Hepatocyte (in vitro differentiated cells): Measurements from ENCODE around the gene FAM53B. TPM values are rescaled to one million over a fixed set of nuclear protein-coding genes. Genes with fewer than 3 reads are reported as not detected.

Experiments used
- DNase-seq: peaks from one replicate; pipeline ENCODE4 v3.0.0-alpha.2; 2016; ENCODE audit warnings: low spot score
- H2AFZ ChIP-seq: fragments of 200-600 bp; sonication (generic); 2 replicates; pipeline ENCODE4 v1.6.0; 2016; ENCODE audit warnings: antibody characterized with exemption, mild to moderate bottlenecking
- H3K27ac ChIP-seq: fragments of 200-600 bp; sonication (generic); 2 replicates; pipeline ENCODE4 v1.5.1; 2016; ENCODE audit warnings: mild to moderate bottlenecking
- H3K27me3 ChIP-seq: fragments of 200-600 bp; sonication (generic); 2 replicates; pipeline ENCODE4 v1.6.1; 2016
- H3K36me3 ChIP-seq: fragments of 200-600 bp; sonication (generic); replicated peaks from 2 replicates; pipeline ENCODE4 v1.5.1; 2016; ENCODE audit warnings: low read depth; ENCODE audit not compliant: insufficient read depth
- H3K4me1 ChIP-seq: fragments of 200-600 bp; sonication (generic); 2 replicates; pipeline ENCODE4 v1.5.1; 2016; ENCODE audit warnings: mild to moderate bottlenecking, moderate library complexity; ENCODE audit not compliant: insufficient read depth
- H3K4me2 ChIP-seq: fragments of 200-600 bp; sonication (generic); 2 replicates; pipeline ENCODE4 v1.6.0; 2016
- H3K4me3 ChIP-seq: fragments of 200-600 bp; sonication (generic); 2 replicates; pipeline ENCODE4 v1.5.1; 2016; ENCODE audit warnings: mild to moderate bottlenecking
- H3K79me2 ChIP-seq: fragments of 200-600 bp; sonication (generic); 2 replicates; pipeline ENCODE4 v1.6.0; 2017; ENCODE audit warnings: mild to moderate bottlenecking
- H3K9me2 ChIP-seq: fragments of 200-600 bp; sonication (generic); replicated peaks from 2 replicates; pipeline ENCODE4 v1.6.0; 2017; ENCODE audit warnings: mild to moderate bottlenecking; ENCODE audit not compliant: insufficient read depth
- H3K9me3 ChIP-seq: fragments of 200-600 bp; sonication (generic); 2 replicates; pipeline ENCODE4 v1.5.1; 2016; ENCODE audit warnings: low read depth, mild to moderate bottlenecking
- H4K20me1 ChIP-seq: fragments of 200-600 bp; sonication (generic); 2 replicates; pipeline ENCODE4 v1.6.0; 2016; ENCODE audit warnings: mild to moderate bottlenecking; ENCODE audit not compliant: insufficient read depth, poor library complexity, severe bottlenecking
- EZH2 ChIP-seq: fragments of 200-600 bp; sonication (generic); IDR thresholded peaks from 2 replicates; pipeline ENCODE4 v1.6.1; 2016; ENCODE audit warnings: antibody characterized with exemption, mild to moderate bottlenecking, borderline replicate concordance
- EZH2phosphoT487 ChIP-seq: fragments of 200-600 bp; sonication (generic); IDR thresholded peaks from one replicate; pipeline ENCODE4 v1.6.1; 2018; ENCODE audit warnings: antibody characterized with exemption, mild to moderate bottlenecking, low read depth, moderate library complexity; ENCODE audit not compliant: unreplicated experiment, severe bottlenecking
- WGBS: methylation state at CpG from one replicate; pipeline ENCODE4 v1.1.6; 2016; ENCODE audit warnings: low lambda C conversion rate; ENCODE audit errors: missing lambda C conversion rate; 5-methylcytosine and 5-hydroxymethylcytosine counted together
- polyA plus RNA-seq: library from polyadenylated mRNA; unstranded; fragments of >200 nt; fragmentation: Nextera tagmentation; extraction: Ambion mirVana; gene quantifications from 2 replicates; pipeline ENCODE4 v1.2.1, GENCODE V29; 2016
- total RNA-seq: library from RNA; depleted of rRNA; stranded (reverse); fragments of >200 nt; gene quantifications from 2 replicates; pipeline ENCODE4 v1.2.3, GENCODE V29; 2014
- TF ChIP-seq, protein P1 (sequence below): fragments of 200-600 bp; sonication (generic); IDR thresholded peaks from 2 replicates; pipeline ENCODE4 v1.5.1; 2016; ENCODE audit warnings: antibody characterized with exemption, mild to moderate bottlenecking; ENCODE audit not compliant: poor library complexity

FAM53B gene
- total and polyA plus RNA-seq, 2 experiments from 2014 or later = 10.3 to 23.6 TPM

DNA sequence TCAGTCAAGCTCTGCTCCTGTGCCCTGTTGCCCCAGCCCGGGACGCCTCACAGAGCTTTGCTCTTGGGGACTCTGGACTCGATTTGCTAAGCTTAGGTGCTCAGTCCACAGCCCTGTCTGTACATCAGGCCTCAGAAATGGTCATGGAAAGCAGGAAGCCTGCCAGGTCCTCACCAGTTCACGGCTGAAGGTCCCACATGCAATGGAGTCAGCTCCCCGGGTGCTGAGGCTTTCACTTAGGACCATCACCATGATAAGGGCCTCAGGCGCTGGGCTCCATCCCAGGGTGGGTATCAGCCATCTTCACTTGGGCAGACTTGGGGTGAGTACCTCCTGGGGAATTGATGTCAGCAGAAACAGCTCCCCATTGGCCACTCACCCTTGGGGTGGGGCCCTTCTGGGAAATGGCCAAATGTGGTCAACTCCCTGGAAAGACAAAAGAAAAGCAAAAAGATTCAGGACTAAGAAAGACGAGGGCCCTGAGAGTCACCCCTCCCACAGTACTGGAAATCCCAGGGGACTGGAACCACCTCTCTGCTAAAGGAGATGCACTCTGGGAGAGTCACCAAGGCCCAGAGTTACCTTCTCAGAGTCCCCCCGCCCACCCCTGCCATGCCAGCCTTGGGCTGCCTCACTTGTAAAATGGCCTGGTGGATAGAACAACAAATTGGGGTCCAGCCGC lies 37.6 kb downstream of the FAM53B start:
- H3K27ac ChIP-seq = no peak overlapping the region
- H3K4me1 ChIP-seq = peaks cover 39% of the 10 kb centered on the region

DNA sequence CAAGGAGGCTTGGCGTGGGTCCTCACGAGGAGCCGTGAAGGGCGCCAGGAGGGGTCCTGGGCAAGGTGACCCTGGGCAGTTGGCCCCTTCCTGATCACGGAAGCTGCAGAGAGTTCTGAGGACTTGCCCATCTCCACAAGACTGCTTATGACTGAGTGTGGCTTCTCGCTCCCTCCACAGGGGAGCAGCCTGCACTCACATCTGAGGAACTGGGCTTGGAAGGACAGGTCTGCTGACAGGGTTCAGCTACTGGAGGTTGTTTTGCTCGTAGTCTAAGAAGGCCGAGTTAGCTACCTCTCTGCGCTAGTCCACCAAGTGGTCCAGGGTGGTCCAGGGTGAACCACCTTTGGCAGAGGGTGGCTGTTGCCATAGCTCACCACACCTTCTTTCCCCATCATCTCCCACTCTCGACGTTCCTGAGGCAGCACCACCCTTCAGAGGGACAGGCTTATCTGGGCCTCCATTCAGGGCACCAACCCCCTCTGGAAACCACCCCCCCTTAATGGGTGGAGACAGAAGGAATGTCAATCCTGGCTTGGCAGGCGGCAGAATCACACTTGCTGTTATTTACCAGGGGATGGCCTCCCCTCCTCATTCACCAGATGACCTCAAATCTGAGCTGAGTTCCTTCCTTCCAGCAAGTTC lies 38.2 kb downstream of the FAM53B start:
- Histone ChIP-seq H3K36me3 (no peaks in the 10 kb centered on the region), H3K27me3 (no peaks in the 10 kb centered on the region), H3K4me3 (no peak overlapping the region), H3K9me2 (no peaks in the 10 kb centered on the region), H3K79me2 (peaks cover 60% of the 10 kb centered on the region), H3K27ac (no peak overlapping the region), H4K20me1 (peaks cover 20% of the 10 kb centered on the region), H3K9me3 (no peaks in the 10 kb centered on the region), H2AFZ (no peak overlapping the region), H3K4me2 (no peak overlapping the region), H3K4me1 (peaks cover 43% of the 10 kb centered on the region)
- TF ChIP-seq EZH2phosphoT487 (no peak), EZH2 (no peak)
- TF ChIP-seq, protein P1, sequence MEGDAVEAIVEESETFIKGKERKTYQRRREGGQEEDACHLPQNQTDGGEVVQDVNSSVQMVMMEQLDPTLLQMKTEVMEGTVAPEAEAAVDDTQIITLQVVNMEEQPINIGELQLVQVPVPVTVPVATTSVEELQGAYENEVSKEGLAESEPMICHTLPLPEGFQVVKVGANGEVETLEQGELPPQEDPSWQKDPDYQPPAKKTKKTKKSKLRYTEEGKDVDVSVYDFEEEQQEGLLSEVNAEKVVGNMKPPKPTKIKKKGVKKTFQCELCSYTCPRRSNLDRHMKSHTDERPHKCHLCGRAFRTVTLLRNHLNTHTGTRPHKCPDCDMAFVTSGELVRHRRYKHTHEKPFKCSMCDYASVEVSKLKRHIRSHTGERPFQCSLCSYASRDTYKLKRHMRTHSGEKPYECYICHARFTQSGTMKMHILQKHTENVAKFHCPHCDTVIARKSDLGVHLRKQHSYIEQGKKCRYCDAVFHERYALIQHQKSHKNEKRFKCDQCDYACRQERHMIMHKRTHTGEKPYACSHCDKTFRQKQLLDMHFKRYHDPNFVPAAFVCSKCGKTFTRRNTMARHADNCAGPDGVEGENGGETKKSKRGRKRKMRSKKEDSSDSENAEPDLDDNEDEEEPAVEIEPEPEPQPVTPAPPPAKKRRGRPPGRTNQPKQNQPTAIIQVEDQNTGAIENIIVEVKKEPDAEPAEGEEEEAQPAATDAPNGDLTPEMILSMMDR = no peak
- 93% methylated on average over 12 of the region's 12 CpGs for WGBS
- DNase-seq = no peak

More for the DNA sequence above, 37.6 kb downstream of the FAM53B start:
- DNase-seq = no peak
- WGBS = 91% methylated on average over 9 of the region's 9 CpGs
- Histone ChIP-seq H3K79me2 (peaks cover 64% of the 10 kb centered on the region), H3K27me3 (no peaks in the 10 kb centered on the region), H3K4me2 (no peak overlapping the region), H3K9me2 (no peaks in the 10 kb centered on the region), H3K4me3 (no peak overlapping the region), H3K36me3 (no peaks in the 10 kb centered on the region), H4K20me1 (peaks cover 22% of the 10 kb centered on the region), H3K9me3 (no peaks in the 10 kb centered on the region), H2AFZ (no peak overlapping the region)
- no peak for TF ChIP-seq EZH2phosphoT487
- no peak for TF ChIP-seq EZH2
- TF ChIP-seq, protein P1 = no peak

DNA sequence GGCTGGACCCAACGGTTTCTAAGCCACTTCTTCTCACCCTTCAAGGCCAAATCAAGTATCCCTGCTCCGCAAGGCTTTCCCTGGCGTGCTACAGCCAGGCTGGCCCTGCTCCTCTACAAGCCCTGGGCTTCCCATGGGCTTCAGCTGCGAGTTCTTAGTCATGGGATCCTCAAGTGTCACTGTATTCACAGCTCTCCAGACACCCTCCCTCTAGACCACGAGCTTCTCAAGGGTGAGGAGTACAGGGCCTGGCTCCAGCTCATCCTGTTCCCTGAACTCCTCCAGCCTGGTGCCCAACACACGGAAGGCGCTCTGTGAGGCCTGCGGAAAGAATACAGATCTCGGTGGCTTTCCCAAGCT lies 38.8 kb downstream of the FAM53B start:
- TF ChIP-seq EZH2phosphoT487 (no peak), EZH2 (no peak)
- TF ChIP-seq, protein P1 = no peak
- Histone ChIP-seq H3K36me3 (no peaks in the 10 kb centered on the region), H3K4me3 (no peak overlapping the region), H3K27ac (no peak overlapping the region), H3K4me1 (peaks cover 44% of the 10 kb centered on the region), H3K9me2 (no peaks in the 10 kb centered on the region), H3K4me2 (no peak overlapping the region), H4K20me1 (peaks cover 19% of the 10 kb centered on the region), H3K9me3 (no peaks in the 10 kb centered on the region), H3K79me2 (peaks cover 55% of the 10 kb centered on the region), H3K27me3 (no peaks in the 10 kb centered on the region), H2AFZ (no peak overlapping the region)
- DNase-seq = no peak
- 86% methylated on average over 9 of the region's 9 CpGs for WGBS
